Measurements from ENCODE around the gene WDR64.

Gene WDR64

GRCh38 chr1:241776911-241777310 lies 124.8 kb downstream of the WDR64 start:
- no peak overlapping the region for H3K27ac ChIP-seq (ENCODE audit: low read depth, low read length, poor library complexity, severe bottlenecking)
- TF ChIP-seq EZH2 (IDR thresholded peaks at IDR 0.05; ENCODE audit: borderline replicate concordance, low read length), result no peak
- TF ChIP-seq, protein P1, sequence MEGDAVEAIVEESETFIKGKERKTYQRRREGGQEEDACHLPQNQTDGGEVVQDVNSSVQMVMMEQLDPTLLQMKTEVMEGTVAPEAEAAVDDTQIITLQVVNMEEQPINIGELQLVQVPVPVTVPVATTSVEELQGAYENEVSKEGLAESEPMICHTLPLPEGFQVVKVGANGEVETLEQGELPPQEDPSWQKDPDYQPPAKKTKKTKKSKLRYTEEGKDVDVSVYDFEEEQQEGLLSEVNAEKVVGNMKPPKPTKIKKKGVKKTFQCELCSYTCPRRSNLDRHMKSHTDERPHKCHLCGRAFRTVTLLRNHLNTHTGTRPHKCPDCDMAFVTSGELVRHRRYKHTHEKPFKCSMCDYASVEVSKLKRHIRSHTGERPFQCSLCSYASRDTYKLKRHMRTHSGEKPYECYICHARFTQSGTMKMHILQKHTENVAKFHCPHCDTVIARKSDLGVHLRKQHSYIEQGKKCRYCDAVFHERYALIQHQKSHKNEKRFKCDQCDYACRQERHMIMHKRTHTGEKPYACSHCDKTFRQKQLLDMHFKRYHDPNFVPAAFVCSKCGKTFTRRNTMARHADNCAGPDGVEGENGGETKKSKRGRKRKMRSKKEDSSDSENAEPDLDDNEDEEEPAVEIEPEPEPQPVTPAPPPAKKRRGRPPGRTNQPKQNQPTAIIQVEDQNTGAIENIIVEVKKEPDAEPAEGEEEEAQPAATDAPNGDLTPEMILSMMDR (IDR thresholded peaks at IDR 0.05; ENCODE audit: low read length), result no peak
- H3K4me3 ChIP-seq (ENCODE audit: low read depth, low read length, poor library complexity, severe bottlenecking), result no peak overlapping the region
- H2AFZ ChIP-seq (ENCODE audit: low read length), result no peak overlapping the region
- no peak overlapping the region for H3K4me2 ChIP-seq (ENCODE audit: low read length)
- no peaks in the 10 kb centered on the region for H3K79me2 ChIP-seq (ENCODE audit: insufficient read depth, low read length)
- H3K27me3 ChIP-seq (ENCODE audit: insufficient read depth, low read length), result no peaks in the 10 kb centered on the region; the same call in 1 of the 2 replicates
- no peaks in the 10 kb centered on the region for H4K20me1 ChIP-seq (ENCODE audit: insufficient read depth, low read length)
- H3K4me1 ChIP-seq (ENCODE audit: insufficient read depth, low read length, severe bottlenecking), result no peaks in the 10 kb centered on the region
- no peak overlapping the region for H3K9ac ChIP-seq (ENCODE audit: low read length)
- H3K9me2 ChIP-seq (ENCODE audit: low read depth, low read length), result no peaks in the 10 kb centered on the region
- H3K9me3 ChIP-seq (ENCODE audit: low read length), result no peaks in the 10 kb centered on the region
- no peaks in the 10 kb centered on the region for H3K36me3 ChIP-seq (ENCODE audit: insufficient read depth, low read length)
- H3F3A ChIP-seq (ENCODE audit: insufficient read depth, low read length), result no peaks in the 10 kb centered on the region

DNA sequence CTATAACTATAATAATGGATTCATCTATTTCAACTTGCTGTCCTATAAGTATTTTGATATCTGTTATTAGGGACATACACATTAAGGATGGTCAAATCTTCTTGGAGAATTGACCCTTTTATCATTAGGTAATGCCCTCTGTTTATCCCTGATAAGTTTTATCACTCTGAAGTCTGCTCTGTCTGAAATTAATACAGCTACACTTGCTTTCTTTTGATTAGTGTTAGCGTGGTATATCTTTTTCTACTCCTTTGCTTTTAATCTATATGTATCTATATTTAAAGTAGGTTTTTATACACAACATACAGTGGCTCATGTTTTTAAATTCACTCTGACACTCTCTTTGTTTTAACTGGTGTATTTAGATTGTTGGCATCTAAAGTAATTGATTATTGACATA lies 126.0 kb downstream of the WDR64 start:
- Histone ChIP-seq H3K9me3 (ENCODE audit: low read length) (no peaks in the 10 kb centered on the region), H3K4me2 (ENCODE audit: low read length) (no peak overlapping the region), H3K27ac (ENCODE audit: low read depth, low read length, poor library complexity, severe bottlenecking) (no peak overlapping the region), H3K27me3 (ENCODE audit: insufficient read depth, low read length) (no peaks in the 10 kb centered on the region; the same call in 1 of the 2 replicates), H3K4me3 (ENCODE audit: low read depth, low read length, poor library complexity, severe bottlenecking) (no peak overlapping the region), H4K20me1 (ENCODE audit: insufficient read depth, low read length) (no peaks in the 10 kb centered on the region), H2AFZ (ENCODE audit: low read length) (no peak overlapping the region), H3K36me3 (ENCODE audit: insufficient read depth, low read length) (no peaks in the 10 kb centered on the region), H3K9ac (ENCODE audit: low read length) (no peak overlapping the region), H3K9me2 (ENCODE audit: low read depth, low read length) (no peaks in the 10 kb centered on the region), H3K79me2 (ENCODE audit: insufficient read depth, low read length) (no peaks in the 10 kb centered on the region), H3F3A (ENCODE audit: insufficient read depth, low read length) (no peaks in the 10 kb centered on the region), H3K4me1 (ENCODE audit: insufficient read depth, low read length, severe bottlenecking) (no peaks in the 10 kb centered on the region)
- TF ChIP-seq EZH2 (IDR thresholded peaks at IDR 0.05; ENCODE audit: borderline replicate concordance, low read length), result no peak
- TF ChIP-seq, protein P1 (IDR thresholded peaks at IDR 0.05; ENCODE audit: low read length), result no peak

GRCh38 chr1:241779897-241780296 lies 127.8 kb downstream of the WDR64 start:
- H3K27me3 ChIP-seq (ENCODE audit: insufficient read depth, low read length), result no peaks in the 10 kb centered on the region; the same call in 1 of the 2 replicates
- H4K20me1 ChIP-seq (ENCODE audit: insufficient read depth, low read length), result no peaks in the 10 kb centered on the region
- no peaks in the 10 kb centered on the region for H3F3A ChIP-seq (ENCODE audit: insufficient read depth, low read length)
- no peaks in the 10 kb centered on the region for H3K9me3 ChIP-seq (ENCODE audit: low read length)
- TF ChIP-seq EZH2 (IDR thresholded peaks at IDR 0.05; ENCODE audit: borderline replicate concordance, low read length), result no peak
- TF ChIP-seq, protein P1 (IDR thresholded peaks at IDR 0.05; ENCODE audit: low read length), result no peak
- no peak overlapping the region for H3K4me3 ChIP-seq (ENCODE audit: low read depth, low read length, poor library complexity, severe bottlenecking)
- H3K36me3 ChIP-seq (ENCODE audit: insufficient read depth, low read length), result no peaks in the 10 kb centered on the region
- no peak overlapping the region for H3K9ac ChIP-seq (ENCODE audit: low read length)
- H3K79me2 ChIP-seq (ENCODE audit: insufficient read depth, low read length), result no peaks in the 10 kb centered on the region
- H3K4me2 ChIP-seq (ENCODE audit: low read length), result no peak overlapping the region
- no peak overlapping the region for H3K27ac ChIP-seq (ENCODE audit: low read depth, low read length, poor library complexity, severe bottlenecking)
- H3K4me1 ChIP-seq (ENCODE audit: insufficient read depth, low read length, severe bottlenecking), result no peaks in the 10 kb centered on the region
- H3K9me2 ChIP-seq (ENCODE audit: low read depth, low read length), result no peaks in the 10 kb centered on the region
- H2AFZ ChIP-seq (ENCODE audit: low read length), result no peak overlapping the region
